ENCODE results near the gene PPP1R16B. TPM values are rescaled to one million over a fixed set of nuclear protein-coding genes. Genes with fewer than 3 reads are reported as not detected.

Gene PPP1R16B
- total and polyA plus RNA-seq, 2 of the 8 experiments (the other 6 are each of a cell fraction or from before 2014, with no cell fraction given): 2.6 to 8.9 TPM

DNA sequence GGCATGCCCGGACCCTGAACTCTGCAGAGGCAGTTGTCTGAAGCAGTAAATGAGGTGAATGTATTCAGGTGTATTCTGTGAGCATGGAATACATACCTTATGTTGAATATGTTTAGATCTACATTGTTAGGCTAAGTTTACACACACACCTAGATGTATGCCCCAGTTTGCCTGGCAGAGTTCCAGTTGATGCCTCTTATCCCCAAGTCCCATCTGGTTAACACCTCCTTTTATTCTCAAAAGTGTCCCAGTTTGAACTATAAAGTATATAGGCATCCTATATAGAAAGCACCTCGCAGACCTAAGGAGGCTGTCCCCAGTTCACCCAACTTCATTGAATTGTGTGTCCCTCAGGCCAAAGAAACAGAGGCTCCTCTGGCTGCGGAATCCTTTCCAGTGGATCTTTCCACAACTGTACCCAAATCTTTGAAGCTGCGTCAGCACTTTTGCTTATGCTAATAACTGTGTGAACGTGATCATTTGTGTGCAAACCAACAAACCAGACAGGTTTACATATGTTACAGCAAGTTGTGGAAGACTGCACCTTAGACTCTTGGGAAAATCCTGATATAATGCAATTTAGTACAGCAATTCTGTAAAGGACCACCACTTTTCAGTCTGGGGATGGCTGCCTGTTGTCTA, 151.9 kb downstream of the PPP1R16B start (continued):
- TF ChIP-seq SIN3A (conservative IDR thresholded peaks at IDR 0.05 in 1 of 2, IDR thresholded peaks at IDR 0.05 in 1 of 2; ENCODE audit: low read depth in 1 of 2, low read length in 2 of 2) (no peak), KDM5A (IDR thresholded peaks at IDR 0.05; ENCODE audit: low read length) (no peak), HDAC2 (IDR thresholded peaks at IDR 0.05; ENCODE audit: borderline replicate concordance in 1 of 2, low read depth in 2 of 2, low read length in 2 of 2) (no peak), GABPA (IDR thresholded peaks at IDR 0.05; ENCODE audit: borderline replicate concordance, insufficient read depth, low read length) (no peak), CREB1 (IDR thresholded peaks at IDR 0.05) (no peak)
